Panc1 (cell line): ENCODE results near the gene DIP2C. TPM values are rescaled to one million over a fixed set of nuclear protein-coding genes. Genes with fewer than 3 reads are reported as not detected.

ENCODE experiments used
- ATAC-seq: fragments of 200-7000 bp; cut with Tn5 transposase; 2 replicates; pipeline ENCODE4 v1.9.1; 2020; ENCODE audit warnings: mild to moderate bottlenecking, moderate library complexity
- BruUV-seq: library from RNA; stranded (reverse); fragments of 400-500 nt; replicated peaks from 2 replicates; lab custom pipeline; 2021; lab: Mats Ljungman, UMichigan
- CTCF ChIA-PET: fragments of 300-600 bp; sonication (Branson Sonifier 250); formaldehyde crosslinking; loops from one replicate; lab custom pipeline; 2022; ENCODE audit warnings: antibody characterized with exemption; lab: Charles Lee
- POLR2A ChIA-PET: fragments of 300-600 bp; sonication (Branson Sonifier 250); formaldehyde crosslinking; loops from one replicate; lab custom pipeline; 2022; ENCODE audit warnings: antibody characterized with exemption; lab: Charles Lee
- DNase-seq: peaks from one replicate; pipeline ENCODE4 v3.0.0-alpha.2; 2010; ENCODE audit warnings: low read depth, low spot score
- H3K27ac ChIP-seq: 2 replicates; pipeline ENCODE4 v1.5.1; 2011; ENCODE audit warnings: mild to moderate bottlenecking, low read length, inconsistent platforms
- H3K27me3 ChIP-seq: fragments of 200-500 bp; sonication (Bioruptor generic); 2 replicates; pipeline ENCODE4 v1.6.0; 2014; ENCODE audit warnings: low read length, inconsistent platforms; ENCODE audit not compliant: control insufficient read depth, insufficient read depth
- H3K36me3 ChIP-seq: fragments of 200-500 bp; sonication (Bioruptor generic); 2 replicates; pipeline ENCODE4 v1.5.1; 2014; ENCODE audit warnings: inconsistent platforms, mild to moderate bottlenecking, low read length, moderate library complexity; ENCODE audit not compliant: control insufficient read depth, insufficient read depth
- H3K4me1 ChIP-seq: 2 replicates; pipeline ENCODE4 v1.5.1; 2011; ENCODE audit warnings: inconsistent platforms, mild to moderate bottlenecking, low read length, moderate library complexity; ENCODE audit not compliant: control insufficient read depth, insufficient read depth
- H3K4me3 ChIP-seq, 2 experiments: 2 replicates each; pipeline ENCODE4 v1.5.1; 2011 to 2012; ENCODE audit warnings: low read depth in 2 of 2, low read length in 2 of 2, mild to moderate bottlenecking in 2 of 2, inconsistent platforms in 1 of 2, moderate library complexity in 1 of 2
- H3K9me3 ChIP-seq: fragments of 200-500 bp; sonication (Bioruptor generic); 2 replicates; pipeline ENCODE4 v1.5.1; 2014; ENCODE audit warnings: low read depth, mild to moderate bottlenecking, inconsistent platforms, low read length, moderate library complexity; ENCODE audit not compliant: control insufficient read depth, insufficient read depth
- CTCF ChIP-seq: fragments of 450-650 bp; IDR thresholded peaks from 2 replicates; pipeline ENCODE4 v1.5.1; 2017; ENCODE audit warnings: mild to moderate bottlenecking
- POLR2AphosphoS5 ChIP-seq: IDR thresholded peaks from 2 replicates; pipeline ENCODE4 v1.6.1; 2012; ENCODE audit warnings: mild to moderate bottlenecking, low read depth, low read length, moderate library complexity
- REST ChIP-seq, 2 experiments: IDR thresholded peaks; 2 replicates each; pipeline ENCODE4 v1.6.1; 2011 to 2012; ENCODE audit warnings: low read depth in 2 of 2, control low read depth in 1 of 2, low read length in 1 of 2, mild to moderate bottlenecking in 1 of 2, moderate library complexity in 1 of 2; ENCODE audit not compliant: insufficient read depth in 1 of 2
- SIN3A ChIP-seq: IDR thresholded peaks from 2 replicates; pipeline ENCODE4 v1.6.1; 2012; ENCODE audit warnings: low read depth, mild to moderate bottlenecking, low read length, moderate library complexity, borderline replicate concordance; ENCODE audit not compliant: insufficient read depth
- TCF7L2 ChIP-seq: IDR thresholded peaks from 2 replicates; pipeline ENCODE4 v1.6.1; 2011; ENCODE audit warnings: mild to moderate bottlenecking, low read depth, low read length, inconsistent platforms
- in situ Hi-C: cut with HindIII; loops from 2 replicates; pipeline ENCODE4 v1.10.0; 2016; ENCODE audit warnings: low sequenced_read_pairs, low pct_unique_long_range_greater_than_20kb
- intact Hi-C: fragments of 100-400 bp; cut with micrococcal nuclease; formaldehyde crosslinking; loops from one replicate; pipeline ENCODE4 v1.10.0; 2022; ENCODE audit not compliant: unreplicated experiment
- total RNA-seq: library from RNA; stranded (reverse); gene quantifications from one replicate; pipeline ENCODE4 v1.2.1, GENCODE V29; 2021; ENCODE audit not compliant: unreplicated experiment

The DIP2C gene
- total RNA-seq, 1 experiment from 2014 or later, result 13.2 TPM

- Histone ChIP-seq H3K27ac (no peak overlapping the region), H3K36me3 (no peaks in the 10 kb centered on the region), H3K4me3 (no peak overlapping the region), H3K9me3 (no peaks in the 10 kb centered on the region), H3K4me1 (no peaks in the 10 kb centered on the region), H3K27me3 (no peaks in the 10 kb centered on the region)
- POLR2A ChIA-PET, result interaction anchor here (0.6 kb wide), 1 partner anchor 240 kb away, joined by 4 read pairs; no protein-coding TSS in a partner anchor
- TF ChIP-seq TCF7L2 (no peak), CTCF (no peak), SIN3A (no peak), REST (IDR thresholded peaks at IDR 0.05; ENCODE audit: insufficient read depth in 1 of 2, low read depth in 2 of 2, low read length in 1 of 2) (no peak), POLR2AphosphoS5 (no peak)
- no peak for DNase-seq
- intact Hi-C loops (no loop called here), in situ Hi-C loops (no loop called here)
- ATAC-seq, result no peak
- CTCF ChIA-PET, result no interaction called here
- no TSS peak for BruUV-seq
Measured at GRCh38 chr10:575402-576129, 113.9 kb downstream of the DIP2C start.

GRCh38 chr10:572696-573095 lies 116.8 kb downstream of the DIP2C start:
- intact Hi-C loops (no loop called here), in situ Hi-C loops (no loop called here)
- POLR2A ChIA-PET, result no interaction called here
- Histone ChIP-seq H3K9me3 (no peaks in the 10 kb centered on the region), H3K36me3 (no peaks in the 10 kb centered on the region), H3K4me1 (no peaks in the 10 kb centered on the region), H3K27ac (no peak overlapping the region), H3K27me3 (no peaks in the 10 kb centered on the region), H3K4me3 (no peak overlapping the region)
- no peak for TF ChIP-seq POLR2AphosphoS5
- TF ChIP-seq REST (IDR thresholded peaks at IDR 0.05; ENCODE audit: insufficient read depth in 1 of 2, low read depth in 2 of 2, low read length in 1 of 2), result no peak
- no peak for TF ChIP-seq TCF7L2
- no peak for TF ChIP-seq SIN3A
- DNase-seq (no peak), ATAC-seq (no peak)
- no TSS peak for BruUV-seq
- CTCF ChIA-PET, result no interaction called here
